Measurements from ENCODE around the gene SYCP3. TPM values are rescaled to one million over a fixed set of nuclear protein-coding genes. Genes with fewer than 3 reads are reported as not detected.
A peak's percentile ranks its signal among the peaks of the same experiment; 100 is the strongest.

The SYCP3 gene
- total RNA-seq, 1 donor from 2014 or later: under 0.01 TPM

- H3K4me3 ChIP-seq (ENCODE audit: low read depth, low read length): no peak overlapping the region
- no peak for DNase-seq (ENCODE audit: low read depth)
- TF ChIP-seq CTCF (conservative IDR thresholded peaks at IDR 0.05; ENCODE audit: low read depth, low read length): no peak
These were observed 22.5 kb upstream of the SYCP3 start for GRCh38 chr12:101761781-101762180.

- H3K4me3 ChIP-seq (ENCODE audit: low read depth, low read length): no peak overlapping the region
- TF ChIP-seq CTCF (conservative IDR thresholded peaks at IDR 0.05; ENCODE audit: low read depth, low read length): no peak
- DNase-seq (ENCODE audit: low read depth): no peak
These were observed 22.1 kb upstream of the SYCP3 start for GRCh38 chr12:101761350-101761749.

- TF ChIP-seq CTCF (conservative IDR thresholded peaks at IDR 0.05; ENCODE audit: low read depth, low read length): peak; percentile 79
- no peak for DNase-seq (ENCODE audit: low read depth)
- no peak overlapping the region for H3K4me3 ChIP-seq (ENCODE audit: low read depth, low read length)
These were observed 20.3 kb upstream of the SYCP3 start for GRCh38 chr12:101759396-101760047.

- no peak for DNase-seq (ENCODE audit: low read depth)
- no peak for TF ChIP-seq CTCF (conservative IDR thresholded peaks at IDR 0.05; ENCODE audit: low read depth, low read length)
- H3K4me3 ChIP-seq (ENCODE audit: low read depth, low read length): no peak overlapping the region
These were observed 10.9 kb upstream of the SYCP3 start for GRCh38 chr12:101750152-101750551.

- TF ChIP-seq CTCF (conservative IDR thresholded peaks at IDR 0.05; ENCODE audit: low read depth, low read length): no peak
- no peak for DNase-seq (ENCODE audit: low read depth)
- H3K4me3 ChIP-seq (ENCODE audit: low read depth, low read length): no peak overlapping the region
These were observed 10.4 kb upstream of the SYCP3 start for GRCh38 chr12:101749657-101750056.

GRCh38 chr12:101748907-101749306, 9.6 kb upstream of the SYCP3 start:
- TF ChIP-seq CTCF (conservative IDR thresholded peaks at IDR 0.05; ENCODE audit: low read depth, low read length): no peak
- H3K4me3 ChIP-seq (ENCODE audit: low read depth, low read length): no peak overlapping the region
- no peak for DNase-seq (ENCODE audit: low read depth)

- DNase-seq (ENCODE audit: low read depth): no peak
- H3K4me3 ChIP-seq (ENCODE audit: low read depth, low read length): no peak overlapping the region
- TF ChIP-seq CTCF (conservative IDR thresholded peaks at IDR 0.05; ENCODE audit: low read depth, low read length): no peak
These were observed 8.4 kb upstream of the SYCP3 start for GRCh38 chr12:101747697-101748096.

All from epithelial cell of proximal tubule (primary cell).